Upper lobe of right lung (tissue), 1 donor: ENCODE data around the gene TMEM154. TPM values are rescaled to one million over a fixed set of nuclear protein-coding genes. Genes with fewer than 3 reads are reported as not detected.

Experiments used
- ATAC-seq: fragments of 200-7000 bp; cut with Tn5 transposase; one replicate; pipeline ENCODE4 v1.9.1; 2020; ENCODE audit warnings: mild to moderate bottlenecking, moderate library complexity
- DNase-seq: peaks from one replicate; pipeline ENCODE4 v3.0.0-alpha.2; 2020
- H3K27ac ChIP-seq: fragments of 200-600 bp; one replicate; pipeline ENCODE4 v1.8.0; 2022
- H3K27me3 ChIP-seq: fragments of 200-600 bp; one replicate; pipeline ENCODE4 v1.8.0; 2022; ENCODE audit warnings: mild to moderate bottlenecking
- H3K36me3 ChIP-seq: fragments of 200-600 bp; one replicate; pipeline ENCODE4 v1.8.0; 2022
- H3K4me1 ChIP-seq: fragments of 200-600 bp; one replicate; pipeline ENCODE4 v1.8.0; 2022
- H3K4me3 ChIP-seq: fragments of 200-600 bp; one replicate; pipeline ENCODE4 v1.8.0; 2022; ENCODE audit warnings: mild to moderate bottlenecking
- H3K9me3 ChIP-seq: fragments of 200-600 bp; one replicate; pipeline ENCODE4 v1.8.0; 2022
- CTCF ChIP-seq: fragments of 200-600 bp; IDR thresholded peaks from one replicate; pipeline ENCODE4 v1.8.0; 2022; ENCODE audit warnings: antibody characterized with exemption
- intact Hi-C: fragments of 100-400 bp; cut with DNase I; formaldehyde crosslinking; loops from one replicate; pipeline ENCODE4 v1.11.0; 2022
- total RNA-seq: library from RNA; stranded (reverse); fragmentation: NEBNext Ultra II Directional; extraction: Animal tissue kit (Norgen Biotek cat#: 25700); gene quantifications from one replicate; pipeline ENCODE4 v1.2.1, GENCODE V29; 2021
- donor health status: DM: no; HTN: yes; CAD: no; lungs with severe emphysema.

The TMEM154 gene
- total RNA-seq, 1 donor from 2014 or later, result 12.7 TPM

- no peak for TF ChIP-seq CTCF
- no peaks in the 10 kb centered on the region for H3K36me3 ChIP-seq
- H3K4me3 ChIP-seq, result no peak overlapping the region
- ATAC-seq (peak; percentile 31), DNase-seq (no peak)
- no peak overlapping the region for H3K27ac ChIP-seq
- intact Hi-C loops, result no loop called here
- H3K9me3 ChIP-seq, result peaks cover 16% of the 10 kb centered on the region
- no peaks in the 10 kb centered on the region for H3K27me3 ChIP-seq
- no peaks in the 10 kb centered on the region for H3K4me1 ChIP-seq
Observed at GRCh38 chr4:152655272-152656129, 24.3 kb downstream of the TMEM154 start.

GRCh38 chr4:152652102-152652501 is 27.7 kb downstream of the TMEM154 start:
- H3K4me3 ChIP-seq, result no peak overlapping the region
- H3K4me1 ChIP-seq, result no peaks in the 10 kb centered on the region
- intact Hi-C loops, result no loop called here
- no peak overlapping the region for H3K27ac ChIP-seq
- H3K9me3 ChIP-seq, result peaks cover 2% of the 10 kb centered on the region
- no peaks in the 10 kb centered on the region for H3K36me3 ChIP-seq
- ATAC-seq (no peak), DNase-seq (no peak)
- H3K27me3 ChIP-seq, result no peaks in the 10 kb centered on the region
- no peak for TF ChIP-seq CTCF

GRCh38 chr4:152651473-152652060 is 28.2 kb downstream of the TMEM154 start:
- Histone ChIP-seq H3K4me3 (no peak overlapping the region), H3K27me3 (no peaks in the 10 kb centered on the region), H3K9me3 (no peaks in the 10 kb centered on the region), H3K4me1 (no peaks in the 10 kb centered on the region), H3K27ac (no peak overlapping the region), H3K36me3 (no peaks in the 10 kb centered on the region)
- no peak for ATAC-seq
- DNase-seq, result no peak
- no peak for TF ChIP-seq CTCF
- intact Hi-C loops, result no loop called here

- no peak for TF ChIP-seq CTCF
- DNase-seq (no peak), ATAC-seq (no peak)
- H3K27me3 ChIP-seq, result no peaks in the 10 kb centered on the region
- no peak overlapping the region for H3K4me3 ChIP-seq
- intact Hi-C loops, result loop anchor here (10.0 kb wide), 1 partner anchor 141 kb away; no protein-coding TSS in a partner anchor
- no peak overlapping the region for H3K27ac ChIP-seq
- no peaks in the 10 kb centered on the region for H3K9me3 ChIP-seq
- H3K36me3 ChIP-seq, result no peaks in the 10 kb centered on the region
- H3K4me1 ChIP-seq, result no peaks in the 10 kb centered on the region
Observed at GRCh38 chr4:152646221-152646620, 33.6 kb downstream of the TMEM154 start.

GRCh38 chr4:152644130-152644529 is 35.7 kb downstream of the TMEM154 start:
- H3K27ac ChIP-seq, result no peak overlapping the region
- H3K4me1 ChIP-seq, result no peaks in the 10 kb centered on the region
- intact Hi-C loops, result loop anchor here (10.0 kb wide), 1 partner anchor 139 kb away; no protein-coding TSS in a partner anchor
- no peak for ATAC-seq
- no peaks in the 10 kb centered on the region for H3K9me3 ChIP-seq
- no peak overlapping the region for H3K4me3 ChIP-seq
- H3K27me3 ChIP-seq, result no peaks in the 10 kb centered on the region
- H3K36me3 ChIP-seq, result no peaks in the 10 kb centered on the region
- no peak for DNase-seq
- no peak for TF ChIP-seq CTCF
